NOMO-1 (cell line): ENCODE results near the gene ERC1.
"Not testable (repeated sequence)": the region's sequence is repeated elsewhere in the genome, so short reads cannot be mapped to it uniquely, and the experiment has no call there.

Experiments used
- DNase-seq, 2 experiments: peaks; one replicate each; lab custom pipeline; 2025; ENCODE audit not compliant: unreplicated experiment in 2 of 2; lab: John Stamatoyannopoulos, UW

Gene ERC1

DNA sequence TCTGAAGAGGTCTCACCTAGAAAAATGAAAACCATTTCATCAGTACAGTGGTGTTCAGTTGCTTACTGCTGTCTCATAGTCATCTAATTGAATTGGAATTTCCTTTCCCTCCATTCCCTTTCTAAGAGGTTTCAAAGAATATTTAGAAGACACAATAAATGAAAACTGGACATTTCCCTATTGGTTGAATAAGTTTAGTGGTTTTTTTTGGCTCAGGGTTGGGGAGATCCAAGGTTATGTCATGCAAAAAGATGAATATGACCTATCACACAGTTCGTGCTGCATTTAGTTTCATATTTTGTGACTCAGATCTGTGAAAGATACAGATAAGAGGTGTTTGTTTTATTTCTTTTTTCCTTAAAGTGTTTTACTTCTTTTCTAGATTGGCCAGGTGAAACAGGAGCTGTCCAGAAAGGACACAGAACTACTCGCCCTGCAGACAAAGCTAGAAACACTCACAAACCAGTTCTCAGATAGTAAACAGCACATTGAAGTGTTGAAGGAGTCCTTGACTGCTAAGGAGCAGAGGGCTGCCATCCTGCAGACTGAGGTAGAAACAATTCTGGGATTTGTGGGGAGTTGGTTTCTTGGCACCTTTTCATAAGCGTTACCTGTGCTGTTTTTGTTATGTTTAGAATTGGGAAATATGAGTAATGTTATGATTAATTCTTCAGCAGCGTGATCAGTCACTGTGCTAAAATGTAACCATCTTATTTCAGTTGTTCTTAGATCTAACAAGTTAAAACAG lies 124.6 kb downstream of the ERC1 start:
- DNase-seq = no peak

- no peak for DNase-seq
Observed at GRCh38 chr12:1117371-1117770, 126.3 kb downstream of the ERC1 start.

DNA sequence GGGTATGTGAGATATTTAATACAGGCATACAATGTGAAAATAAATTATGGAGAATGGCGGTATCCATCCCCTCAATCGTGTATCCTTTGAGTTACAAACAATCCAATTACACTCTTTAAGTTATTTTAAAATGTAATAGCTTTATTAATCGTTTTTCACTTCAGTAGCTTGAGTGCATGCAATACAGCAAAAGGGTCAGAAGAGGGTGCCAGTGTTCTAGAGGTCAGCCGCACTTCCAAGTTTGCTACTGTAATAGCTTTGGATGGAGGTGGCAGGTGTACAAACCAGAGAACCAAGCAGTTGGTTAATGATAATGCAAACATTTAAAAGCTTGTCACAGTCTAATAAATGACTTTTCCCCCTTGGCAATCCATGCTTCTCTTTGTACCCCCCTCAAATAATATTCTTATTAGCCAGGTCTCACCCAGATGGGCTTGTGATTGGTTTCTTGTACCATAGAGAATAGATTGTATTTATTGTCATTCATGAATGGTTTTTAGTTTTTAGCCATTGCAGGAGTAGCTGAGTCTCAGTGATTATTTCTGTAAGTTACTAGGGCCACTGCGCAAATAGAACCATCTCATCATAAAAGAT lies 127.0 kb downstream of the ERC1 start:
- DNase-seq = peak; percentile 47 to 74

- no peak for DNase-seq
Observed at GRCh38 chr12:1122786-1123185, 131.8 kb downstream of the ERC1 start.

GRCh38 chr12:1126091-1126490 lies 135.1 kb downstream of the ERC1 start:
- no peak for DNase-seq

DNA sequence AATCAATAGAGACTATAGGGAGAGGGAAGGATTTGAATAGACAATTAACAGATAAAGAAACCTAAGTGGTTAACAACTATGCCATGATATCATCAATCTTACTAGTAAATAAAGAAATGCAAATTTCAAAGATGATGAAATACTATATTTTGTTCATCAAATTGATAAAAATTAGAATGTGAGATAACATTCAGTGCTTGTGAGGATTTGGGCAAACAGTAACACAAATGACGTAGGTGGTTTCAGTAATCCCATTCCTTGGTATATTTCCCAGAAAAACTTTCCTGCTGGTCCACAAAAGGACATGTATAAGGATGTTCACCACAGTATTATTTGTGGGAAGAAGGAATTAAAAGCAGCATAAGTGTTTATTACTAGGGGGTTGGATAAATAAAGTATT lies 136.0 kb downstream of the ERC1 start:
- DNase-seq = no peak

DNA sequence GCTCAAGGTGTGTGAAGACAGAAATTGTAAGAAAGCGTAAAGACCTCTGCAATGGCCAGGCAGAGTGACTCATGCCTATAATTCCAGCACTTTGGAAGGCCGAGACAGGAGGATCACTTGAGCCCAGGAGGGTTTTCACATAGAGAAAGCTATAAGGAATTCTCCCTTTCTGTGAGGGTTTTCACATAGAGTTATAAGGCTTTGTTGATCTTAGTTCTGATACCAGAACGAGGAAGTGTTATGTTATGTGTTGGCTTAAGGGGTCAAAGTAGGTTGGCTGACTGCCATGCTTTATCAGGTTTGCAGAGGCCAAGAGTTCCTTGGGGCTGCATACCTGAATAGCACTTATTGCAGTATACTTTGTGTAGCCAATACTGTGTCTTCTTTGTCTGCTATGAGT lies 139.1 kb downstream of the ERC1 start:
- peak in 1 of 2 experiments; percentile 1 for DNase-seq

GRCh38 chr12:1130571-1130970 lies 139.5 kb downstream of the ERC1 start:
- DNase-seq = no peak

- no peak for DNase-seq
Observed at GRCh38 chr12:1131811-1132224, 140.8 kb downstream of the ERC1 start.

- no peak for DNase-seq
Observed at GRCh38 chr12:1132311-1132710, 141.3 kb downstream of the ERC1 start.

GRCh38 chr12:1138691-1139090 lies 147.7 kb downstream of the ERC1 start:
- DNase-seq = no peak

DNA sequence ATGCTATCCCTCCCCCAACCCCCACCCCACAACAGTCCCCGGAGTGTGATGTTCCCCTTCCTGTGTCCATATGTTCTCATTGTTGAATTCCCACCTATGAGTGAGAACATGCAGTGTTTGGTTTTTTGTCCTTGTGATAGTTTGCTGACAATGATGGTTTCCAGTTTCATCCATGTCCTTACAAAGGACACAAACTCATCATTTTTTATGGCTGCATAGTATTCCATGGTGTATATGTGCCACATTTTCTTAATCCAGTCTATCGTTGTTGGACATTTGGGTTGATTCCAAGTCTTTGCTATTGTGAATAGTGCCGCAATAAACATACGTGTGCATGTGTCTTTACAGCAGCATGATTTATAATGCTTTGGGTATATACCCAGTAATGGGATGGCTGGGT lies 155.7 kb downstream of the ERC1 start:
- DNase-seq = not testable (repeated sequence)

DNA sequence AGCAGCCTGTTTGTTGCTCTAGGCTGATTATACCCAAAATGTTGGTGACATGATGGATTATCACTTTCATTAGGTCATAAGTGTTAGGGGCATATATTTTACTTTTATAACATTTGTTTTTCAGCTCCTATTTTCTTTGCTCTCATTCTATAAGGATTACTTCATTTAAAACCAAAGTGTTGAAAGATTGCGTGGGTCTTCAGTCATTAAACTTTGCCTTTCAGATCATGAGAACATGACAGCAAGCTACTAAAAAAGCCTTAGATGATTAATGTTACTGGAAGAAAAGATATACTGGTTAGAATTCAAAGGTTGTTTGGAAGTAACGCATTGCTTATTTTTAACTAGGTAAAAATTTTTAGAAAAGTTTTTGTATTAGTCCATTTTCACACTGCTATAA lies 156.8 kb downstream of the ERC1 start:
- no peak for DNase-seq

DNA sequence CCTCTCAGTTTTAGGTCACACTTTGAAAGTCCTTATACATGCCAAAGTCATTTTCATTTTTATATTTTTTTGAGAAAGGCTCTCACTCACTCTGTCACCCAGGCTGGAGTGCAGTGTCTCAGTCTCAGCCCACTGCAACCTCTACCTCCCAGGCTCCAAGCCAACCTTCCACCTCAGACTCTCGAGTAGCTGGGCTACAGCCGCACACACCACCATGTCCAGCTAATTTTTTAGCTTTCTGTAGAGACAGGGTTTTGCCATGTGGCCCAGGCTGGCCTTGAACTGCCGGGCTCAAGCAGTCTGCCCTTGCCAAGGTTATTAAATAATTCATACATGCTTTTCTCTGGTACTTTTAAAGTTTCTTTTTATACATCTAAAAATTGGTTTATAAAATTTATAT lies 166.0 kb downstream of the ERC1 start:
- no peak for DNase-seq

- peak in 1 of 2 experiments; percentile 35 for DNase-seq
Observed at GRCh38 chr12:1161197-1161596, 170.2 kb downstream of the ERC1 start.

- DNase-seq = no peak
Observed at GRCh38 chr12:1162081-1162760, 171.2 kb downstream of the ERC1 start.

DNA sequence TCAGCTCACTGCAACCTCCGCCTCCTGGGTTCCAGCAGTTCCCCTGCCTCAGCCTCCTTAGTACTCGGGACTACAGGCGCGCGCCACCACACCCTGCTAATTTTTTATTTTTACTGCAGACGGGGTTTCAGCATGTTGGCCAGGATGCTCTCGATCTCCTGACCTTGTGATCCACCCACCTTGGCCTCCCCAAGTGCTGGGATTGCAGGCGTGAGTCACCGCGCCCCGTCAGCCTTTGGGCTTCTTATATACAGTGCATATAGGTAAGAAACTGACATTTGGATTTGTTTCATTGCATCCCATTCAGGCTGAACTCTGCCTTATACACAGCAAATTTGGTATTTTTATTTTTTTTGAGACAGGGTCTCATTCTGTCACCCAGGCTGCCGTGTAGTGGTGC lies 176.8 kb downstream of the ERC1 start:
- DNase-seq = no peak

DNA sequence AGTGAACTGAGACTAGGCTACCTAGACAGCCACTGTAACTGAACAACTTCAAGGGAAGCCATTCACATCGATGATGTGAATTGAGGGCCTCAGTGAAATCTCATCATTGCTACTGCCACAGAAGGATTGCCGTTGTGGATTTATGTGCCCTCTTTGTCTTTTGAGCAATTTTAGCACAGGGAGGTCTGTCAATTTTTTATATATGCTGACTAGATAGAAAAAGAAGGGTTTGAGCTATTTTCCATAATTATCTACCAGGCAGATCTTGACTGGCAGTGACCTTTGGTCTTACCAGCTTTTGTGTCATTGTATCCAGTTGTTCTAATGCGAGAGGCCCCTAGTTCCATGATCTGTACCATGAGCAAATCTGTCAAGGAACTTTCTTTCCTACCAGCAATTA lies 179.4 kb downstream of the ERC1 start:
- no peak for DNase-seq

DNA sequence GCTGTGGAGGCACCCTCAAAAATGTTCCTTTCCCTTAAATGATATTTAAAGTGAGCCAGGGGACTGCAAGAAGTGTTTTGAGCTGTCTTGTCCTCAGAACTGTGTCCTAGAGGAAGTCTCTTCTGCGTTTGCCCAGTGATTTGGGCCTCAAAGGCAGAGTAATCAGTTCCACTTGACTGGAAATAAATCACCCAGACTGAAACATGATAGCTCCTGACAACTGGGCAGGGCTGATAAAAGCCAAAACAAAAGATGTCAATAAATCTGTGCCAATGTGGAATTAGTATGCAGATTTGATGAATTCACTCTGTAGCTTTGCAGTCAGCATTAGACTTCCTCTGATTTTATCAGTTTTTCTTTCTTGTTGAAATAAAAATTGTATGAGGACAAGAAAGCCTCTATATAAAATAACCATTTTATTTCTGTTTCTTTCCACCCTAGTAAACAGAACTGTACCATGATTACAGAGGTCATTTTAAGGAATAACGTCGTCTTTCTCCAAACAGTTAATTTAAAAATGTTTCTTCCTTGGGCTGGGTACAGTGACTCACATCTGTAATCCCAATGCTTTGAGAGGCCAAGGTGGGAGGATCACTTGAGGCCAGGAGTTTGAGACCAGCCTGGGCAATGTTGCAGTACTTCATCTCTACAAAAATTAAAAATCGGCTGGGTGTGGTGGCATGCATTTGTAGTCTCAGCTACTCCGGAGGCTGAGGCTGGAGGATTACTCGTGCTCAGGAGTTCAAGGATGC lies 180.8 kb downstream of the ERC1 start:
- DNase-seq = no peak

- no peak for DNase-seq
Observed at GRCh38 chr12:1173781-1174617, 183.0 kb downstream of the ERC1 start.
